ENCODE measurements around the gene UGGT1. TPM values are rescaled to one million over a fixed set of nuclear protein-coding genes. Genes with fewer than 3 reads are reported as not detected.

UGGT1 gene
- total RNA-seq, 1 donor from 2014 or later = 49.8 TPM

- no peak for TF ChIP-seq CTCF (IDR thresholded peaks at IDR 0.05; ENCODE audit: insufficient read depth, low read length, severe bottlenecking)
- Histone ChIP-seq H3K27me3 (ENCODE audit: control insufficient read depth, insufficient read depth, low read length) (no peaks in the 10 kb centered on the region), H3K36me3 (ENCODE audit: control insufficient read depth, insufficient read depth, low read length) (no peaks in the 10 kb centered on the region), H3K4me3 (ENCODE audit: low read depth, low read length) (no peak overlapping the region)
- DNase-seq (ENCODE audit: low read depth) (peak; percentile 4), FAIRE-seq (no peak)
Measured at GRCh38 chr2:128076461-128077106, 14.4 kb upstream of the UGGT1 start.

GRCh38 chr2:128084757-128085156 lies 6.2 kb upstream of the UGGT1 start:
- H3K4me3 ChIP-seq (ENCODE audit: low read depth, low read length) = no peak overlapping the region
- H3K27me3 ChIP-seq (ENCODE audit: control insufficient read depth, insufficient read depth, low read length) = no peaks in the 10 kb centered on the region
- no peak for TF ChIP-seq CTCF (IDR thresholded peaks at IDR 0.05; ENCODE audit: insufficient read depth, low read length, severe bottlenecking)
- no peak for FAIRE-seq
- H3K36me3 ChIP-seq (ENCODE audit: control insufficient read depth, insufficient read depth, low read length) = no peaks in the 10 kb centered on the region
- no peak for DNase-seq (ENCODE audit: low read depth)

DNA sequence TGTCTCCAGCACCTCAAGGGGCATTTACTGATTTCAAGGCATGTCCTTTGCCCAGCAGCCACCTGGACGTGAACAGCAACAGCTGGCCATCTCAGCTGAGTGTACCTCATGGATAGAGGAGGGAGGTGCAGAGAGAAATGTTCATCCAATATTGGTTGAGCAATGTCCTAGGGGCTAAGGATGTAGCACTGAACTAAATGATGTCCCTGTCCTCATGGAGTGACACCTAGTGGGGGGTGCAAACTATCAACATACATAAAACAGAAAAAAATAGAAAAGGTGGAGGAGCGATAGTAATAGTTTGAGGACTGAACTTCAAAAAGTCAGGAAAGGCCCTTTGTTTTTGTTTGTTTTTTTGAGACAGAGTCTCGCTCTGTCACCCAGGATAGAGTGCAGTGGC lies 4.8 kb upstream of the UGGT1 start:
- Histone ChIP-seq H3K27me3 (ENCODE audit: control insufficient read depth, insufficient read depth, low read length) (no peaks in the 10 kb centered on the region), H3K36me3 (ENCODE audit: control insufficient read depth, insufficient read depth, low read length) (no peaks in the 10 kb centered on the region), H3K4me3 (ENCODE audit: low read depth, low read length) (no peak overlapping the region)
- DNase-seq (ENCODE audit: low read depth) = no peak
- FAIRE-seq = no peak
- TF ChIP-seq CTCF (IDR thresholded peaks at IDR 0.05; ENCODE audit: insufficient read depth, low read length, severe bottlenecking) = no peak

DNA sequence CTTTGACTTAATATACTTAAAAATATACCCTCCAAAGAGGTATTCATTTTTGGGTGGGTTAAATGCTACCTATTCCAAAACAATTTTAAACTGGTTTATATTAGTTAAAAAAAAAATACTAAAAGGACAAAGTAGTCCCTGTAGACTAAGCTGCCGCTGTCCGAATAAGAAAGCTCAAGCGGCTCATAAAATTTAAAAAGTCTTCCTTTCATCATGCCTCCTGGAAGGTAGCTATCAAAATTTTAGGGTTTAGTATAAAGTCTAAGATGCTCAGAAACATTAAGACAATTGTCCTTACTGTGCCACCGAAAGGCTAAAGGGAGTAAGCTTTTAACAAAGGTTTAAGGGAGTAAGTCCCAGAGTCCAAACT lies 440 bp upstream of the UGGT1 start:
- FAIRE-seq = no peak
- Histone ChIP-seq H3K27me3 (ENCODE audit: control insufficient read depth, insufficient read depth, low read length) (no peaks in the 10 kb centered on the region), H3K36me3 (ENCODE audit: control insufficient read depth, insufficient read depth, low read length) (peaks cover 2% of the 10 kb centered on the region), H3K4me3 (ENCODE audit: low read depth, low read length) (peak overlapping the region; percentile 100)
- DNase-seq (ENCODE audit: low read depth) = no peak
- no peak for TF ChIP-seq CTCF (IDR thresholded peaks at IDR 0.05; ENCODE audit: insufficient read depth, low read length, severe bottlenecking)

GRCh38 chr2:128091726-128092080 lies 703 bp downstream of the UGGT1 start:
- Histone ChIP-seq H3K4me3 (ENCODE audit: low read depth, low read length) (peak overlapping the region; percentile 100), H3K27me3 (ENCODE audit: control insufficient read depth, insufficient read depth, low read length) (no peaks in the 10 kb centered on the region), H3K36me3 (ENCODE audit: control insufficient read depth, insufficient read depth, low read length) (peaks cover 2% of the 10 kb centered on the region)
- no peak for FAIRE-seq
- no peak for TF ChIP-seq CTCF (IDR thresholded peaks at IDR 0.05; ENCODE audit: insufficient read depth, low read length, severe bottlenecking)
- DNase-seq (ENCODE audit: low read depth) = no peak

DNA sequence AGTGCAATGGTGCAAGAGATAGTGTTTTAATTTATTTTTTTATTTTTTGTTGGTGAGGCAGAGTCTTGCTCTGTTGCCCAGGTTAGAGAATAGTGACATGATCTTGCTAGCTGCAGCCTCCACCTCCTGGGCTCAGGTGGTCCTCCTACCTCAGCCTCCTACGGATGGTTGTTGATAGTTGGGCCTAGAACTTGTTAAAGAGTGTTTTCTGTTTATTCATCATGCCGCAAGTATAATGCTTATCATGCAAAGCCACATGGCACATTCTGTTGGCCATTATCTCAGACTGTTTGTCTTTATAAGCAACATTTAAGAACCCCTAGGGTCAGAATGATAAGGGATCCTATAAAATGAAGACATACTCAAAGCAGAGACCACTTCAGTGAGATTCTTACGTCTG lies 1.7 kb downstream of the UGGT1 start:
- H3K27me3 ChIP-seq (ENCODE audit: control insufficient read depth, insufficient read depth, low read length) = no peaks in the 10 kb centered on the region
- no peak for TF ChIP-seq CTCF (IDR thresholded peaks at IDR 0.05; ENCODE audit: insufficient read depth, low read length, severe bottlenecking)
- H3K4me3 ChIP-seq (ENCODE audit: low read depth, low read length) = no peak overlapping the region
- FAIRE-seq = no peak
- H3K36me3 ChIP-seq (ENCODE audit: control insufficient read depth, insufficient read depth, low read length) = peaks cover 2% of the 10 kb centered on the region
- no peak for DNase-seq (ENCODE audit: low read depth)
